Chondrocyte (in vitro differentiated cells): ENCODE results near the gene KCNK10. TPM values are rescaled to one million over a fixed set of nuclear protein-coding genes. Genes with fewer than 3 reads are reported as not detected.
A peak's percentile ranks its signal among the peaks of the same experiment; 100 is the strongest.

Source experiments
- DNase-seq: peaks from one replicate; pipeline ENCODE4 v3.0.0; 2021; ENCODE audit warnings: mixed read lengths, low spot score
- H3K27ac Mint-ChIP-seq: one replicate; pipeline ENCODE4 v1.8.0; 2021; ENCODE audit warnings: mild to moderate bottlenecking, moderate library complexity, mixed read lengths; ENCODE audit not compliant: unreplicated experiment
- H3K27me3 Mint-ChIP-seq: 2 replicates; pipeline ENCODE4 v1.8.0; 2021; ENCODE audit warnings: low read depth, mixed read lengths
- H3K36me3 Mint-ChIP-seq: 2 replicates; pipeline ENCODE4 v1.8.0; 2021; ENCODE audit warnings: low read depth, mixed read lengths
- H3K4me1 Mint-ChIP-seq: 2 replicates; pipeline ENCODE4 v1.8.0; 2021; ENCODE audit warnings: low read depth, mild to moderate bottlenecking, mixed read lengths
- H3K4me3 Mint-ChIP-seq: one replicate; pipeline ENCODE4 v1.8.0; 2021; ENCODE audit warnings: mild to moderate bottlenecking, moderate library complexity, mixed read lengths; ENCODE audit not compliant: unreplicated experiment
- H3K9me3 Mint-ChIP-seq: 2 replicates; pipeline ENCODE4 v1.8.0; 2021; ENCODE audit warnings: low read depth, mixed read lengths
- total RNA-seq: library from RNA; stranded (reverse); gene quantifications from 3 replicates; pipeline ENCODE4 v1.2.1, GENCODE V29; 2021
- TF ChIP-seq, protein P1 (sequence below): fragments of 200-600 bp; sonication (generic); IDR thresholded peaks from 2 replicates; pipeline ENCODE4 v1.5.0; 2021; ENCODE audit warnings: antibody characterized with exemption, mild to moderate bottlenecking, moderate library complexity

Gene KCNK10
- total RNA-seq, 1 donor from 2014 or later, result not detected

- TF ChIP-seq, protein P1, sequence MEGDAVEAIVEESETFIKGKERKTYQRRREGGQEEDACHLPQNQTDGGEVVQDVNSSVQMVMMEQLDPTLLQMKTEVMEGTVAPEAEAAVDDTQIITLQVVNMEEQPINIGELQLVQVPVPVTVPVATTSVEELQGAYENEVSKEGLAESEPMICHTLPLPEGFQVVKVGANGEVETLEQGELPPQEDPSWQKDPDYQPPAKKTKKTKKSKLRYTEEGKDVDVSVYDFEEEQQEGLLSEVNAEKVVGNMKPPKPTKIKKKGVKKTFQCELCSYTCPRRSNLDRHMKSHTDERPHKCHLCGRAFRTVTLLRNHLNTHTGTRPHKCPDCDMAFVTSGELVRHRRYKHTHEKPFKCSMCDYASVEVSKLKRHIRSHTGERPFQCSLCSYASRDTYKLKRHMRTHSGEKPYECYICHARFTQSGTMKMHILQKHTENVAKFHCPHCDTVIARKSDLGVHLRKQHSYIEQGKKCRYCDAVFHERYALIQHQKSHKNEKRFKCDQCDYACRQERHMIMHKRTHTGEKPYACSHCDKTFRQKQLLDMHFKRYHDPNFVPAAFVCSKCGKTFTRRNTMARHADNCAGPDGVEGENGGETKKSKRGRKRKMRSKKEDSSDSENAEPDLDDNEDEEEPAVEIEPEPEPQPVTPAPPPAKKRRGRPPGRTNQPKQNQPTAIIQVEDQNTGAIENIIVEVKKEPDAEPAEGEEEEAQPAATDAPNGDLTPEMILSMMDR, result no peak
- Mint-ChIP-seq H3K27ac (no peak overlapping the region), H3K4me1 (peaks cover 3% of the 10 kb centered on the region), H3K9me3 (no peaks in the 10 kb centered on the region), H3K27me3 (peaks cover 10% of the 10 kb centered on the region), H3K36me3 (no peaks in the 10 kb centered on the region), H3K4me3 (no peak overlapping the region)
- no peak for DNase-seq
Measured at GRCh38 chr14:88184956-88185355, 138.1 kb downstream of the KCNK10 start.

DNA sequence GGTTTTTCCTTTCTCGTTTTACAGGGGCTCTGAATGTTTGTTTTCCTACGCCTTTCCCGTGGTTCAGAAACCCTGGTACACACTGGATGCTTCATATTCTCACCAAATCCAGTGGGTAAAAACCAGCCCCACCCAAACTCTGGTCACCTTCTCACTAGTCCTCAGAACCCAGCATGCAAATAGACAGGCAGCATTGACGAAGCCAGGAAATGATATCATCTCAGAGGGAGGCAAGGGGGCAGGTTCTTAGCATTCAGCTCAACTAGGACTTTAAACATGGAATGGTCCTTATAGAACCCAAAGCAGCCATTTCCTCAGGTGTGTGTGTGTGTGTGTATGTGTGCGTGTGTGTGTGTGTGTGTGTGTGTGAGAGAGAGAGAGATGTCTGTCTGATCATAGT, 142.0 kb downstream of the KCNK10 start:
- peaks cover 7% of the 10 kb centered on the region for H3K27me3 Mint-ChIP-seq
- no peak overlapping the region for H3K27ac Mint-ChIP-seq
- no peaks in the 10 kb centered on the region for H3K4me1 Mint-ChIP-seq
- no peaks in the 10 kb centered on the region for H3K36me3 Mint-ChIP-seq
- TF ChIP-seq, protein P1, result no peak
- H3K9me3 Mint-ChIP-seq, result no peaks in the 10 kb centered on the region
- DNase-seq, result no peak
- H3K4me3 Mint-ChIP-seq, result no peak overlapping the region

- H3K4me1 Mint-ChIP-seq, result no peaks in the 10 kb centered on the region
- no peaks in the 10 kb centered on the region for H3K9me3 Mint-ChIP-seq
- H3K4me3 Mint-ChIP-seq, result no peak overlapping the region
- no peaks in the 10 kb centered on the region for H3K36me3 Mint-ChIP-seq
- DNase-seq, result no peak
- TF ChIP-seq, protein P1, result no peak
- peaks cover 7% of the 10 kb centered on the region for H3K27me3 Mint-ChIP-seq
- no peak overlapping the region for H3K27ac Mint-ChIP-seq
Measured at GRCh38 chr14:88179716-88180115, 143.4 kb downstream of the KCNK10 start.

DNA sequence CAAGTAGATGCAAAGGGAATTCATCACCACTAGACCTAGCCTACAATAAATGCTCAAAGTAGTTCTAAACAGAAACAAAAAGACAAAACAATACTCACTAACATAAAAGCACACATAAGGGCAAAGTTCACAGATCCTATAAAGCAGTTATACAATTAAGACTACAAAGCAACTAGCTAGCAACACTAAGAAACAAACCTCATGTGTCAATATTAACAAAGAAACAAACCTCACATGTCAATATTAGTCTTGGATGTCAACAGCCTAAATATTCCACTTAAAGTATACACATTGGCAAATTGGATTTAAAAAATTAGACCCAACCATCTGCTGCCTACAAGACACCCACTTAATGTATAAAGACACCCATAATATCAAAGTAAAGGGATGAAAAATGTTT, 152.7 kb downstream of the KCNK10 start:
- Mint-ChIP-seq H3K4me3 (no peak overlapping the region), H3K9me3 (peaks cover 18% of the 10 kb centered on the region), H3K36me3 (no peaks in the 10 kb centered on the region), H3K27ac (no peak overlapping the region), H3K27me3 (peaks cover 10% of the 10 kb centered on the region), H3K4me1 (no peaks in the 10 kb centered on the region)
- TF ChIP-seq, protein P1, result no peak
- DNase-seq, result no peak

DNA sequence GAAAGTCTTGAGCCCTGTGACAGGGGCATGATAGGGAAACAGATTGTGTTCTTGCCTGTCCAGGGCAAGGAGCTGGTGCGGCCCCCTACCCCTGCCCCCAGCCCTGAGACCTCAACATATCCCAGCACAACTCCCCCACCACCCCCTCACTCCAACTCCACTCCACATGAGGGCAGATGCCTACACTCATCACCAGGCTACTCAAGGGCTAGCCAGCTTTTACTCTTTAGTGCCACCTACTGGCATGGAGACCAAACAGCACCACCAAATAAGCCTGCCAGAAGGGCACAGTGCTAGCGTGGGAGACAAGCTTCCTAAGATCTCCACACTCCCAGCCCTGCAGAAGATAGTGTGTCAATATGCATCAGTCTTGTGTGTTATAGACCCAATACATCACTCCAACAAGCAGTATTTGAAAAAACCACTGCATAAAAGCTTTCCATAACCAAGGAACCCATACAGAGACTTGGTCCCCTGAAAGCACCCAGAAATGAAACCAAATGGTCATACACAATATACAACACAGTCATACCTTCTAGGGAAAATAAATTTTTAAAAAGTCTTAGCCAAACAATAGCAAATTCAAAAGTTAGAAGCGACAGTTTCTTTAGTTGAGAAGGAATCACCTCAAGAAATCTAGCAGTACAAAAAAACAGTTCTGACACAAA, 154.4 kb downstream of the KCNK10 start:
- no peaks in the 10 kb centered on the region for H3K4me1 Mint-ChIP-seq

More for the DNA sequence above, 154.4 kb downstream of the KCNK10 start:
- Mint-ChIP-seq H3K27me3 (peaks cover 10% of the 10 kb centered on the region), H3K4me3 (no peak overlapping the region), H3K36me3 (no peaks in the 10 kb centered on the region), H3K27ac (no peak overlapping the region), H3K9me3 (peaks cover 16% of the 10 kb centered on the region)
- DNase-seq, result no peak
- TF ChIP-seq, protein P1, result peak; percentile 71
